Sigmoid colon (tissue), 7 donors: ENCODE measurements around the gene SEC14L1. TPM values are rescaled to one million over a fixed set of nuclear protein-coding genes. Genes with fewer than 3 reads are reported as not detected.

Source experiments
- DNase-seq: peaks from one replicate; pipeline ENCODE4 v3.0.0-alpha.2; 2019
- H3K27ac ChIP-seq, 4 donors: fragments of 200-600 bp; sonication (generic); one replicate each; pipeline ENCODE4 v1.5.1; 2016 to 2019; ENCODE audit warnings: mild to moderate bottlenecking in 1 of 4
- H3K27me3 ChIP-seq, 3 donors: fragments of 200-600 bp; sonication (generic); one replicate each; pipeline ENCODE4 v1.5.1; 2019; ENCODE audit warnings: mild to moderate bottlenecking in 1 of 3
- H3K36me3 ChIP-seq, 4 donors: fragments of 200-600 bp; sonication (generic); one replicate each; pipeline ENCODE4 v1.5.1; 2016 to 2019
- H3K4me1 ChIP-seq, 4 donors: fragments of 200-600 bp; sonication (generic); one replicate each; pipeline ENCODE4 v1.5.1; 2017 to 2019
- H3K4me3 ChIP-seq, 4 donors: fragments of 200-600 bp; sonication (generic); one replicate each; pipeline ENCODE4 v1.5.1; 2017 to 2019; ENCODE audit warnings: mild to moderate bottlenecking in 2 of 4, moderate library complexity in 1 of 4
- H3K9me3 ChIP-seq, 4 donors: fragments of 200-600 bp in 3 of 4; sonication (generic) in 3 of 4; one replicate each; pipeline versions ENCODE4 v1.5.1 to v1.6.1; 2013 to 2019
- CTCF ChIP-seq, 4 experiments: fragments of 450-650 bp in 3 of 4; fragments of 200-600 bp in 1 of 4; IDR thresholded peaks; one replicate each; pipeline ENCODE4 v1.5.1; 2016 to 2019; ENCODE audit warnings: antibody characterized with exemption in 4 of 4, mild to moderate bottlenecking in 3 of 4, moderate library complexity in 2 of 4
- EP300 ChIP-seq, 4 donors: sonication (generic); formaldehyde crosslinking; IDR thresholded peaks; one replicate each; pipeline ENCODE4 v1.6.1; 2017; ENCODE audit warnings: antibody characterized with exemption in 4 of 4
- POLR2A ChIP-seq, 2 donors: fragments of 450-650 bp; IDR thresholded peaks; one replicate each; pipeline ENCODE4 v1.6.1; 2016; ENCODE audit warnings: antibody characterized with exemption in 2 of 2, mild to moderate bottlenecking in 2 of 2, moderate library complexity in 2 of 2
- POLR2AphosphoS5 ChIP-seq, 4 donors: sonication (generic); formaldehyde crosslinking; IDR thresholded peaks; one replicate each; pipeline ENCODE4 v1.6.1; 2017; ENCODE audit warnings: antibody characterized with exemption in 4 of 4
- WGBS, 2 donors: extraction: QIAGEN DNeasy Blood & Tissue Kit; methylation state at CpG; one replicate each; pipeline ENCODE4 v1.1.7; 2013; 5-methylcytosine and 5-hydroxymethylcytosine counted together
- intact Hi-C: fragments of 100-400 bp; cut with DNase I; formaldehyde crosslinking; loops from one replicate; pipeline ENCODE4 v1.15.1; 2023
- polyA plus RNA-seq, 3 donors: library from polyadenylated mRNA; stranded (reverse); fragments of 200-250 nt; gene quantifications; one replicate each; pipeline ENCODE4 v1.2.3, GENCODE V29; 2013
- total RNA-seq, 4 donors: library from RNA; depleted of rRNA; stranded (reverse); fragments of >200 nt; gene quantifications; one replicate each; pipeline ENCODE4 v1.1.0, GENCODE V29; 2016
- donor health status: healthy with polysubstance abuse.
- donor health status: Bipolar disorder and iron deficiency.
- donor health status: healthy.

Gene SEC14L1
- total and polyA plus RNA-seq, 7 donors: 9.6 to 39.9 (median 20.1) TPM

GRCh38 chr17:77188084-77189066 lies 47.6 kb downstream of the SEC14L1 start:
- no peak overlapping the region for H3K27ac ChIP-seq
- TF ChIP-seq CTCF (IDR thresholded peaks at IDR 0.05) (no peak), POLR2AphosphoS5 (IDR thresholded peaks at IDR 0.05) (no peak), EP300 (IDR thresholded peaks at IDR 0.05) (no peak), POLR2A (IDR thresholded peaks at IDR 0.05) (no peak)
- intact Hi-C loops: no loop called here
- WGBS, 2 donors: 79 to 89% methylated on average over 17 of the region's 17 CpGs
- H3K4me3 ChIP-seq: no peak overlapping the region
- no peaks in the 10 kb centered on the region for H3K9me3 ChIP-seq
- peaks cover 0 to 27% (median 5%) of the 10 kb centered on the region in 4 donors for H3K36me3 ChIP-seq
- H3K27me3 ChIP-seq: no peaks in the 10 kb centered on the region
- DNase-seq: no peak
- H3K4me1 ChIP-seq: peaks cover 0 to 6% (median 5%) of the 10 kb centered on the region in 4 donors

- H3K27me3 ChIP-seq: no peaks in the 10 kb centered on the region
- TF ChIP-seq POLR2A (IDR thresholded peaks at IDR 0.05) (no peak), EP300 (IDR thresholded peaks at IDR 0.05) (no peak)
- intact Hi-C loops: no loop called here
- WGBS, 2 donors: 42 to 86% methylated on average over 2 of the region's 2 CpGs
- H3K9me3 ChIP-seq: no peaks in the 10 kb centered on the region
- H3K27ac ChIP-seq: no peak overlapping the region
- H3K4me1 ChIP-seq: peaks cover 0 to 6% (median 5%) of the 10 kb centered on the region in 4 donors
- H3K36me3 ChIP-seq: peaks cover 0 to 35% (median 7%) of the 10 kb centered on the region in 4 donors
- no peak for DNase-seq
- no peak overlapping the region for H3K4me3 ChIP-seq
These were observed 48.4 kb downstream of the SEC14L1 start for GRCh38 chr17:77189148-77189547.

GRCh38 chr17:77190576-77190975 lies 49.8 kb downstream of the SEC14L1 start:
- Histone ChIP-seq H3K9me3 (no peaks in the 10 kb centered on the region), H3K27me3 (no peaks in the 10 kb centered on the region), H3K27ac (no peak overlapping the region), H3K36me3 (peaks cover 8 to 49% (median 18%) of the 10 kb centered on the region in 4 donors), H3K4me1 (peaks cover 0 to 5% (median 0%) of the 10 kb centered on the region in 4 donors), H3K4me3 (no peak overlapping the region)
- no peak for DNase-seq
- TF ChIP-seq POLR2AphosphoS5 (IDR thresholded peaks at IDR 0.05): no peak
- TF ChIP-seq EP300 (IDR thresholded peaks at IDR 0.05): no peak
- TF ChIP-seq CTCF (IDR thresholded peaks at IDR 0.05): no peak
- no peak for TF ChIP-seq POLR2A (IDR thresholded peaks at IDR 0.05)
- intact Hi-C loops: no loop called here
- 87 to 93% methylated on average over 11 of the region's 11 CpGs for WGBS, 2 donors

- no peak for DNase-seq
- Histone ChIP-seq H3K4me3 (no peak overlapping the region), H3K9me3 (no peaks in the 10 kb centered on the region), H3K27ac (no peak overlapping the region), H3K36me3 (peaks cover 15 to 56% (median 24%) of the 10 kb centered on the region in 4 donors), H3K27me3 (no peaks in the 10 kb centered on the region), H3K4me1 (no peaks in the 10 kb centered on the region)
- 91 to 94% methylated on average over 11 of the region's 11 CpGs for WGBS, 2 donors
- TF ChIP-seq POLR2A (IDR thresholded peaks at IDR 0.05): no peak
- TF ChIP-seq POLR2AphosphoS5 (IDR thresholded peaks at IDR 0.05): no peak
- no peak for TF ChIP-seq CTCF (IDR thresholded peaks at IDR 0.05)
- no peak for TF ChIP-seq EP300 (IDR thresholded peaks at IDR 0.05)
- intact Hi-C loops: no loop called here
These were observed 50.5 kb downstream of the SEC14L1 start for GRCh38 chr17:77191244-77191643.

GRCh38 chr17:77193653-77194052 lies 52.9 kb downstream of the SEC14L1 start:
- no peak for DNase-seq
- H3K9me3 ChIP-seq: no peaks in the 10 kb centered on the region
- no peaks in the 10 kb centered on the region for H3K4me1 ChIP-seq
- H3K27me3 ChIP-seq: no peaks in the 10 kb centered on the region
- no peak overlapping the region for H3K27ac ChIP-seq
- intact Hi-C loops: no loop called here
- no peak for TF ChIP-seq POLR2AphosphoS5 (IDR thresholded peaks at IDR 0.05)
- no peak for TF ChIP-seq POLR2A (IDR thresholded peaks at IDR 0.05)
- TF ChIP-seq EP300 (IDR thresholded peaks at IDR 0.05): no peak
- 75 to 82% methylated on average over 3 of the region's 3 CpGs for whole genome bisulfite sequencing, 2 donors
- H3K4me3 ChIP-seq: no peak overlapping the region
- peaks cover 15 to 79% (median 39%) of the 10 kb centered on the region in 4 donors for H3K36me3 ChIP-seq
